PFSK-1 (cell line): ENCODE measurements around the gene CRISP1.

Experiments used
- FOXP2 ChIP-seq: optimal IDR thresholded peaks from 2 replicates; pipeline ENCODE3; 2011; ENCODE audit warnings: borderline replicate concordance, control low read depth, inconsistent platforms; ENCODE audit not compliant: insufficient read depth; ENCODE audit errors: extremely low read length, extremely low read depth
- POLR2AphosphoS5 ChIP-seq: IDR thresholded peaks from 2 replicates; pipeline ENCODE4 v1.6.1; 2012; ENCODE audit warnings: low read depth, mild to moderate bottlenecking, control low read depth, low read length, moderate library complexity
- REST ChIP-seq, 2 experiments: IDR thresholded peaks; 2 replicates each; pipeline versions ENCODE4 v1.6.1 to v1.8.0; 2011 to 2012; ENCODE audit warnings: low read depth in 2 of 2, low read length in 2 of 2, control low read depth in 1 of 2, inconsistent platforms in 1 of 2, mild to moderate bottlenecking in 1 of 2, moderate library complexity in 1 of 2; ENCODE audit not compliant: insufficient read depth in 1 of 2
- SIN3A ChIP-seq: IDR thresholded peaks from 2 replicates; pipeline ENCODE4 v1.6.1; 2012; ENCODE audit warnings: mild to moderate bottlenecking, low read length, moderate library complexity, borderline replicate concordance; ENCODE audit not compliant: insufficient read depth
- TAF1 ChIP-seq: IDR thresholded peaks from 2 replicates; pipeline ENCODE4 v1.6.1; 2012; ENCODE audit warnings: low read length, control low read depth, borderline replicate concordance; ENCODE audit not compliant: insufficient read depth

The CRISP1 gene

DNA sequence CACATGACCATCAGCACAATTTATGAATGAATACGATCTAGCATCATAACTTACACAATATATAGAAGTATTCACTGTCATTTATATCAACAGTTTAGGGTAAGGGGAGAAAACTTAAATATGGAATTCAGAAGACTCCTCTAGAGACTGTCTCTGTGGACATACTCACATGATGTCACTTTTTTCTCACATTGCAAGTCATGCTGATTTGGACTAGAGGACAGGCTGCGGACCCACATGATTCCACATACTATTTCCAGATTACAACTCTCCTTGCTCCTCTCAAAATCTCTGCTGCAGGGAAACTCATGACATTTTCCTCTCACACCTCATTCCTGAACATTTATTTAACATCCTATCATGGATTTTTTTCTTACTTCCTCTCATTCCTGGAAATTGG is 13.4 kb downstream of the CRISP1 start:
- TF ChIP-seq REST (IDR thresholded peaks at IDR 0.05; ENCODE audit: insufficient read depth in 1 of 2, low read depth in 2 of 2, low read length in 2 of 2) (no peak), TAF1 (no peak), SIN3A (no peak), FOXP2 (no peak), POLR2AphosphoS5 (no peak)

DNA sequence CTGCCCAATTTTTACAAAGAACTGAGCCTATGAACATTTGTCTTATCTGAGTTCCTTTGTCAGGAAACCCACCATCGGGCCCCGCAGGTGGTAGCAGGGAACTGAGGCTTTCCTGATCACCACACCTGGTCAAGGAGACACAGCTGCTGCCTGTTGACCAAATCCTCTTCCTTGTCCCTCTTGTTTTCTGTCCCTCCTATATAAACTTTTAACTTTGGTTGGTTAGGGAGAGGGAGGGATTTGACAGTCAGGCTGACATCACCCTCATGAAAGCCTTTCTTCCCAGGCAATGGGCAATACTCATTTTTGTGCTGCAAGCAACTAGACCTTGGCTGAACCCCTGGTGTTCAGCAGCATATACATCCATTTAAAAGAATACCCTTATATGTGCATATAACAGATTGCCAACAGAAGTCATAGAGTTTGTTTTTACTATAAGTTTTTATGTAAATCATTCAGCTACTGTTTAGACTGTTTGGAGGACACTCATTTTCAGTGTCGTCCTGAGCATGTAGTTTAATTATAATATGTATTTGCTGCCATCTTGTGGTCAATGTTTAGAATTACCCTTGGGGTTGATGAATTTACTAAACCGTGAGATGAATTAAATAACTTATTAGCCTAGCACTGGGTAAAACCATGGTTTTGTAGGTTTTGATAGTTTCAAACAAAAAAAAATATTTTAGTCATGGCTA is 17.0 kb downstream of the CRISP1 start:
- TF ChIP-seq POLR2AphosphoS5 (no peak), FOXP2 (no peak), SIN3A (no peak), REST (IDR thresholded peaks at IDR 0.05; ENCODE audit: insufficient read depth in 1 of 2, low read depth in 2 of 2, low read length in 2 of 2) (no peak)

GRCh38 chr6:49847673-49848072 is 18.7 kb downstream of the CRISP1 start:
- no peak for TF ChIP-seq POLR2AphosphoS5
- no peak for TF ChIP-seq FOXP2
- TF ChIP-seq TAF1 = no peak
- no peak for TF ChIP-seq SIN3A
- TF ChIP-seq REST (IDR thresholded peaks at IDR 0.05; ENCODE audit: insufficient read depth in 1 of 2, low read depth in 2 of 2, low read length in 2 of 2) = no peak

- no peak for TF ChIP-seq SIN3A
- TF ChIP-seq FOXP2 = no peak
- no peak for TF ChIP-seq REST (IDR thresholded peaks at IDR 0.05; ENCODE audit: insufficient read depth in 1 of 2, low read depth in 2 of 2, low read length in 2 of 2)
- TF ChIP-seq TAF1 = no peak
- TF ChIP-seq POLR2AphosphoS5 = no peak
Measured at GRCh38 chr6:49847014-49847413, 19.3 kb downstream of the CRISP1 start.

DNA sequence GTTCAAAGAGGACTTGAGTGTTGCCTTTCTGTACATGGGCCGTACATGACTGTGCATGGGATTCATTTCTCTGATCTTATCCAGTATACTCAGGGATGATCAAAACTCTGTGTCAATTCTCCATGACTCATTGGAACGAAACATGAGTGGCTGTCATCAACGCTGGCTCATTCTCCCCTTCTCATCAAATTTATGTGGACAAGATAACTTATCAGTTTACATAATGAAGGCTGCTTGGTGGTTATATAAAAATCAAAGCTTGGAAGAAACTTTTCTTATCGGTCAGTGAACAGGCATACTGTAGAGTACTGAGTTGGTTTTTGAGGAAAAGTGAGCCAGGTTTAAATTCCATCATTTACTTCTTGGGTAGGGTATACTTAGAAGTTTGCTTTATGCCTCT is 24.9 kb downstream of the CRISP1 start:
- TF ChIP-seq FOXP2 = no peak
- no peak for TF ChIP-seq TAF1
- no peak for TF ChIP-seq REST (IDR thresholded peaks at IDR 0.05; ENCODE audit: insufficient read depth in 1 of 2, low read depth in 2 of 2, low read length in 2 of 2)
- TF ChIP-seq POLR2AphosphoS5 = no peak
- TF ChIP-seq SIN3A = no peak
